Right lobe of liver (tissue), 4 donors: ENCODE measurements around the gene NEDD4L.

Experiments used
- POLR2A ChIP-seq: fragments of 450-650 bp; IDR thresholded peaks from one replicate; pipeline ENCODE4 v1.6.1; 2017; ENCODE audit warnings: antibody characterized with exemption, mild to moderate bottlenecking
- TF ChIP-seq, protein P1 (sequence below), 4 donors: fragments of 200-600 bp in 3 of 4; fragments of 450-650 bp in 1 of 4; IDR thresholded peaks; one replicate each; pipeline versions ENCODE4 v1.5.1 to v1.8.0; 2016 to 2022; ENCODE audit warnings: antibody characterized with exemption in 4 of 4, mild to moderate bottlenecking in 2 of 4
- donor health status: DM: no; HTN: no; CAD: no.
- donor health status: DM: no; HTN: no; CAD: no.
- donor health status: DM: no; HTN: yes; CAD: no.

DNA sequence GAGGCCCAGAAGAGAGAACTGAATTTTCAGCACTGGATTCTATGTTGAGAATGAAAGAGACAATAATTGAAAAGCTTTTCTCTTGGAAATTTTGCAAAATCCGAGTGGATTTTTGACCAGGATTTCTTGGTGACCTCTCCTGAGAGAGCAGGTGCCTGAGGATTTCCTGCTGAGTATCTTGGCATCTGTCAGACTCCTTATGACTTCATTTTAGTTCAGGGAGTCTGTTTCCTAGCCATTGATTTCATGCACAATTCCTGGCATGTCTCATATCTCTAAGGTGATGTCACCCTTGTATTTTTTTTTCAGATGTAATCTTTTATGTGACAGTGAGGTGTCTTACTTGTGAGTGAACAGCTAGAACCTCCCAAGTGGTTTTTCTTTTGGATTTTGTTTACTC lies 195.9 kb downstream of the NEDD4L start:
- TF ChIP-seq POLR2A: no peak
- TF ChIP-seq, protein P1, sequence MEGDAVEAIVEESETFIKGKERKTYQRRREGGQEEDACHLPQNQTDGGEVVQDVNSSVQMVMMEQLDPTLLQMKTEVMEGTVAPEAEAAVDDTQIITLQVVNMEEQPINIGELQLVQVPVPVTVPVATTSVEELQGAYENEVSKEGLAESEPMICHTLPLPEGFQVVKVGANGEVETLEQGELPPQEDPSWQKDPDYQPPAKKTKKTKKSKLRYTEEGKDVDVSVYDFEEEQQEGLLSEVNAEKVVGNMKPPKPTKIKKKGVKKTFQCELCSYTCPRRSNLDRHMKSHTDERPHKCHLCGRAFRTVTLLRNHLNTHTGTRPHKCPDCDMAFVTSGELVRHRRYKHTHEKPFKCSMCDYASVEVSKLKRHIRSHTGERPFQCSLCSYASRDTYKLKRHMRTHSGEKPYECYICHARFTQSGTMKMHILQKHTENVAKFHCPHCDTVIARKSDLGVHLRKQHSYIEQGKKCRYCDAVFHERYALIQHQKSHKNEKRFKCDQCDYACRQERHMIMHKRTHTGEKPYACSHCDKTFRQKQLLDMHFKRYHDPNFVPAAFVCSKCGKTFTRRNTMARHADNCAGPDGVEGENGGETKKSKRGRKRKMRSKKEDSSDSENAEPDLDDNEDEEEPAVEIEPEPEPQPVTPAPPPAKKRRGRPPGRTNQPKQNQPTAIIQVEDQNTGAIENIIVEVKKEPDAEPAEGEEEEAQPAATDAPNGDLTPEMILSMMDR (IDR thresholded peaks at IDR 0.05): no peak
